Measurements from ENCODE around the gene APOA5.
"Not testable (repeated sequence)": the region's sequence is repeated elsewhere in the genome, so short reads cannot be mapped to it uniquely, and the experiment has no call there.

APOA5 gene

DNA sequence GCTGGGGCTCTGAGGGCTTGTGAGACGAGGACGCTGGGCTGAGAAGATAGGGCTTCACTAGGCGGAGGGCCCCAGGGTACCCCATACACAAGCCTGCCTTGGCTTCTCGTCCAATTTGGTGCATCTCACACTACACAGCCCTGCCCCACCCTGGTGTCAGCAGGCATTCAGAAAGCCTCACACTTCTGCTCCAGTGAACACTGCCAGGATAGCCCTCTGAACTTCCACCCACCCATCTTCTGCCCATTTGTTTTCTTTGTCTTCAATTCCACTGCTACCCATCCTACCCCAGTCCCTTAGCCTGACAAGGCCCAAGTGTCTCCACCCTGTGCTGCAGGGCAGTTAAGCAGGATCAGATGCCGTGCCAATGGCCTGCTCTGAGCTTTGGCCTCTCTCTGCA, 17.0 kb downstream of the APOA5 start:
- Histone ChIP-seq H3K4me1 (ENCODE audit: control insufficient read depth, insufficient read depth, low read length, poor library complexity, severe bottlenecking) (peaks cover 5% of the 10 kb centered on the region), H3K9me3 (ENCODE audit: control insufficient read depth, low read length) (no peaks in the 10 kb centered on the region), H3K36me3 (ENCODE audit: control insufficient read depth, insufficient read depth, low read length) (peaks cover 28% of the 10 kb centered on the region), H3K27ac (ENCODE audit: insufficient read depth, low read length, poor library complexity, severe bottlenecking) (no peak overlapping the region), H3K4me3 (ENCODE audit: insufficient read depth, low read depth, low read length, poor library complexity, severe bottlenecking) (no peak overlapping the region), H3K27me3 (replicated peaks; ENCODE audit: control insufficient read depth, insufficient read depth, low read length, poor library complexity, severe bottlenecking) (no peaks in the 10 kb centered on the region)
- DNase-seq, result no peak

GRCh38 chr11:116773203-116774097, 18.2 kb downstream of the APOA5 start:
- Histone ChIP-seq H3K27ac (ENCODE audit: insufficient read depth, low read length, poor library complexity, severe bottlenecking) (peak overlapping the region; percentile 95), H3K9me3 (ENCODE audit: control insufficient read depth, low read length) (no peaks in the 10 kb centered on the region), H3K4me3 (ENCODE audit: insufficient read depth, low read depth, low read length, poor library complexity, severe bottlenecking) (peak overlapping the region; percentile 98), H3K27me3 (replicated peaks; ENCODE audit: control insufficient read depth, insufficient read depth, low read length, poor library complexity, severe bottlenecking) (no peaks in the 10 kb centered on the region), H3K4me1 (ENCODE audit: control insufficient read depth, insufficient read depth, low read length, poor library complexity, severe bottlenecking) (peaks cover 5% of the 10 kb centered on the region), H3K36me3 (ENCODE audit: control insufficient read depth, insufficient read depth, low read length) (peaks cover 15% of the 10 kb centered on the region)
- DNase-seq, result no peak

DNA sequence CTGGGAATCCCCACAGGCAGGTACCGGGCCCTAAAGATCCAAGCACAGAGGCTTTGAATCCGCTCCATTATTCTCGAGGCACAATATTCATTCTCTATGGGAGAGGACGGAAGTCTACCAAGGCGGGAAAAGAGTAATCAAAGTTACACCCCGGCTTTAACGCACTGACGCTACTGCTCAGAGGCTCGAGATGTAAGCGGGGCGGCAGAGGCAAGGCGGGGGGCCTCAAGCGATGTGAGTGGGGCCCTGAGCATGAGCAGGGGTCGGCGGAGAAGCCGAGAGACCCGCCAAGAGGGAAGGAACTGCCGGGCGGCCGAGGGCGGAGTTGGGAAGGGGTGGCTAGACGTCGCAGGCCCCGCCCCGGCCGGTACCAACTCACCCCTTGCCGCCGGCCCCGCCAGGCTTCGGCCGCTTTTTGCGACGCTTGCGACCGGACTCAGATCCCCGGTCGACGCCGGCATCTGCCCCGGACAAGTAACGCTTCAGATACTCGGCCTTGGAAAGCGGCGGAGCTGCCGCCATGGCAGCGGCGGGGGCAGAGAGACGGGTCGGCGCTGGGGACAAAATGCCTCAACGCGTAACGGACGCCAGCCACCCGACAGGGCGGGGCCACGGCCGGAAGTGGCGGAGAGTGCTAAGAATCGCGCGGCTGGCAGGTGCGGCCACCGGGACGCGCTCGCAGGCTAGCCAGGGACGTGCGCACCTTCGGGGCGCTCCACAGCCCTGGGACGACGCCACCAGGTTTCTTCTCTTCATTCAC, 19.1 kb downstream of the APOA5 start, which contains the start of gene BUD13:
TSS of gene BUD13 (minus strand) at position 545 of the 760 bp plus-strand sequence. CDS start at position 522, 23 bp downstream.
- no peaks in the 10 kb centered on the region for H3K9me3 ChIP-seq (ENCODE audit: control insufficient read depth, low read length)
- H3K27me3 ChIP-seq (replicated peaks; ENCODE audit: control insufficient read depth, insufficient read depth, low read length, poor library complexity, severe bottlenecking), result no peaks in the 10 kb centered on the region
- peak within 1 kb of the TSS; percentile 98 for H3K4me3 ChIP-seq (ENCODE audit: insufficient read depth, low read depth, low read length, poor library complexity, severe bottlenecking)
- peaks cover 8% of the 10 kb centered on the region for H3K36me3 ChIP-seq (ENCODE audit: control insufficient read depth, insufficient read depth, low read length)
- H3K27ac ChIP-seq (ENCODE audit: insufficient read depth, low read length, poor library complexity, severe bottlenecking), result peak within 1 kb of the TSS; percentile 95
- DNase-seq, result peak; percentile 86 to 90 (median 88)
- H3K4me1 ChIP-seq (ENCODE audit: control insufficient read depth, insufficient read depth, low read length, poor library complexity, severe bottlenecking), result peaks cover 5% of the 10 kb centered on the region

- Histone ChIP-seq H3K4me1 (ENCODE audit: control insufficient read depth, insufficient read depth, low read length, poor library complexity, severe bottlenecking) (peaks cover 5% of the 10 kb centered on the region), H3K27ac (ENCODE audit: insufficient read depth, low read length, poor library complexity, severe bottlenecking) (peak overlapping the region; percentile 95), H3K36me3 (ENCODE audit: control insufficient read depth, insufficient read depth, low read length) (peaks cover 6% of the 10 kb centered on the region), H3K9me3 (ENCODE audit: control insufficient read depth, low read length) (no peaks in the 10 kb centered on the region), H3K4me3 (ENCODE audit: insufficient read depth, low read depth, low read length, poor library complexity, severe bottlenecking) (peak overlapping the region; percentile 98), H3K27me3 (replicated peaks; ENCODE audit: control insufficient read depth, insufficient read depth, low read length, poor library complexity, severe bottlenecking) (no peaks in the 10 kb centered on the region)
- no peak for DNase-seq
Observed at GRCh38 chr11:116771935-116772334, 19.7 kb downstream of the APOA5 start.

- Histone ChIP-seq H3K27ac (ENCODE audit: insufficient read depth, low read length, poor library complexity, severe bottlenecking) (no peak overlapping the region), H3K36me3 (ENCODE audit: control insufficient read depth, insufficient read depth, low read length) (peaks cover 62% of the 10 kb centered on the region), H3K27me3 (replicated peaks; ENCODE audit: control insufficient read depth, insufficient read depth, low read length, poor library complexity, severe bottlenecking) (no peaks in the 10 kb centered on the region), H3K4me1 (ENCODE audit: control insufficient read depth, insufficient read depth, low read length, poor library complexity, severe bottlenecking) (no peaks in the 10 kb centered on the region), H3K4me3 (ENCODE audit: insufficient read depth, low read depth, low read length, poor library complexity, severe bottlenecking) (no peak overlapping the region), H3K9me3 (ENCODE audit: control insufficient read depth, low read length) (no peaks in the 10 kb centered on the region)
- no peak for DNase-seq
Observed at GRCh38 chr11:116762132-116762531, 29.5 kb downstream of the APOA5 start.

DNA sequence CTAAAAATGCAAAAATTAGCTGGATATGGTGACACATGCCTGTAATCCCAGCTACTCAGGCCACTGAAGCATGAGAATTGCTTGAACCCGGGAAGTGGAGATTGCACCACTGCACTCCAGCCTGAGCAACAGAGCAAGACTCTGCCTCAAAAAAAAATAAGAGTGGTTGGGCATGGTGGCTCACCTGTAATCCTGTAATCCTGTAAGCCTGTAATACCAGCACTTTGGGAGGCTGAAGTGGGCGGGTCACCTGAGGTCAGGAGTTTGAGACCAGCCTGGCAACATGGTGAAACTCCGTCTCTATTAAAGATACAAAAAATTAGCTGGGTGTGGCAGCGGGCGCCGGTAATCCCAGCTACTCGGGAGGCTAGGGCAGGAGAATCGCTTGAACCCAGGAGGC, 35.6 kb downstream of the APOA5 start:
- not testable (repeated sequence) for H3K27ac ChIP-seq (ENCODE audit: insufficient read depth, low read length, poor library complexity, severe bottlenecking); H3K4me1 ChIP-seq (ENCODE audit: control insufficient read depth, insufficient read depth, low read length, poor library complexity, severe bottlenecking); H3K27me3 ChIP-seq (replicated peaks; ENCODE audit: control insufficient read depth, insufficient read depth, low read length, poor library complexity, severe bottlenecking); DNase-seq; H3K9me3 ChIP-seq (ENCODE audit: control insufficient read depth, low read length); H3K4me3 ChIP-seq (ENCODE audit: insufficient read depth, low read depth, low read length, poor library complexity, severe bottlenecking)
- H3K36me3 ChIP-seq (ENCODE audit: control insufficient read depth, insufficient read depth, low read length), result peaks cover 69% of the 10 kb centered on the region

GRCh38 chr11:116750070-116750718, 41.5 kb downstream of the APOA5 start:
- Histone ChIP-seq H3K36me3 (ENCODE audit: control insufficient read depth, insufficient read depth, low read length) (peaks cover 54% of the 10 kb centered on the region), H3K27ac (ENCODE audit: insufficient read depth, low read length, poor library complexity, severe bottlenecking) (no peak overlapping the region), H3K27me3 (replicated peaks; ENCODE audit: control insufficient read depth, insufficient read depth, low read length, poor library complexity, severe bottlenecking) (no peaks in the 10 kb centered on the region), H3K4me3 (ENCODE audit: insufficient read depth, low read depth, low read length, poor library complexity, severe bottlenecking) (no peak overlapping the region), H3K4me1 (ENCODE audit: control insufficient read depth, insufficient read depth, low read length, poor library complexity, severe bottlenecking) (no peaks in the 10 kb centered on the region), H3K9me3 (ENCODE audit: control insufficient read depth, low read length) (no peaks in the 10 kb centered on the region)
- no peak for DNase-seq

GRCh38 chr11:116742104-116742503, 49.6 kb downstream of the APOA5 start:
- H3K27me3 ChIP-seq (replicated peaks; ENCODE audit: control insufficient read depth, insufficient read depth, low read length, poor library complexity, severe bottlenecking), result no peaks in the 10 kb centered on the region
- no peak overlapping the region for H3K4me3 ChIP-seq (ENCODE audit: insufficient read depth, low read depth, low read length, poor library complexity, severe bottlenecking)
- no peaks in the 10 kb centered on the region for H3K4me1 ChIP-seq (ENCODE audit: control insufficient read depth, insufficient read depth, low read length, poor library complexity, severe bottlenecking)
- DNase-seq, result no peak
- no peak overlapping the region for H3K27ac ChIP-seq (ENCODE audit: insufficient read depth, low read length, poor library complexity, severe bottlenecking)
- no peaks in the 10 kb centered on the region for H3K36me3 ChIP-seq (ENCODE audit: control insufficient read depth, insufficient read depth, low read length)
- no peaks in the 10 kb centered on the region for H3K9me3 ChIP-seq (ENCODE audit: control insufficient read depth, low read length)

GRCh38 chr11:116740741-116741140, 50.9 kb downstream of the APOA5 start:
- Histone ChIP-seq H3K36me3 (ENCODE audit: control insufficient read depth, insufficient read depth, low read length) (no peaks in the 10 kb centered on the region), H3K27me3 (replicated peaks; ENCODE audit: control insufficient read depth, insufficient read depth, low read length, poor library complexity, severe bottlenecking) (no peaks in the 10 kb centered on the region), H3K4me1 (ENCODE audit: control insufficient read depth, insufficient read depth, low read length, poor library complexity, severe bottlenecking) (no peaks in the 10 kb centered on the region), H3K9me3 (ENCODE audit: control insufficient read depth, low read length) (no peaks in the 10 kb centered on the region), H3K27ac (ENCODE audit: insufficient read depth, low read length, poor library complexity, severe bottlenecking) (no peak overlapping the region), H3K4me3 (ENCODE audit: insufficient read depth, low read depth, low read length, poor library complexity, severe bottlenecking) (no peak overlapping the region)
- no peak for DNase-seq
